ENCODE measurements around the gene BGN.

BGN gene

DNA sequence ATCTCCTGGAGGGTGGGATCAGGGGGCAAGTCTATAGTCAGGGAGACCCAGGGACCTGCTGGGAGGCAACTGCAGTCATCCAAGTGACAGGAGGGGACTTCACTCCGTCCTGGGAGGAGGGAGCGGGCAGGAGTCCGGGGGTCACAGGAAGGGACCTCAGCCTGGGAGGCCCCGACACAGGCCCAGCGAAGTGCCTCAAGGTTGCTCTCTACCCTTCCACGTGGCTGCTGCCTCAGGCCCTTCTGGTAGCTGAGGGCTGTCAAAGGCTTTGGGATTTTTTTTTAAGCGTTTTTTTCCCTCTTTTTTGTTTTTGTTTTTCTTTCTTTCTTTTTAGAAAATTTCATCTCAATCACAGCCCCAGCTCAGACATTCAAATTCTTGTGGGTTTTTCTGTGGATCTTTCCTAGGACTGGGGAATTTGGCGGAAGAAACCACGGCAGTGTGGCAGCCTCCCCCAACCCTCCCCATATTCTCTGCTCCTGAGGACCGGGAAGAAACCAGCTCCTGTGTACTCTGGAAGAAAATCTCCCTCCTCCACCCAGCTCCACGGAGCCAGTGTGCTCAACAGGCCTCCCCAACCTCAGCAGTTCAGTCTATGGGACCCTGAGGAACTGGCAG is 23.0 kb upstream of the BGN start:
- TF ChIP-seq, protein P1, sequence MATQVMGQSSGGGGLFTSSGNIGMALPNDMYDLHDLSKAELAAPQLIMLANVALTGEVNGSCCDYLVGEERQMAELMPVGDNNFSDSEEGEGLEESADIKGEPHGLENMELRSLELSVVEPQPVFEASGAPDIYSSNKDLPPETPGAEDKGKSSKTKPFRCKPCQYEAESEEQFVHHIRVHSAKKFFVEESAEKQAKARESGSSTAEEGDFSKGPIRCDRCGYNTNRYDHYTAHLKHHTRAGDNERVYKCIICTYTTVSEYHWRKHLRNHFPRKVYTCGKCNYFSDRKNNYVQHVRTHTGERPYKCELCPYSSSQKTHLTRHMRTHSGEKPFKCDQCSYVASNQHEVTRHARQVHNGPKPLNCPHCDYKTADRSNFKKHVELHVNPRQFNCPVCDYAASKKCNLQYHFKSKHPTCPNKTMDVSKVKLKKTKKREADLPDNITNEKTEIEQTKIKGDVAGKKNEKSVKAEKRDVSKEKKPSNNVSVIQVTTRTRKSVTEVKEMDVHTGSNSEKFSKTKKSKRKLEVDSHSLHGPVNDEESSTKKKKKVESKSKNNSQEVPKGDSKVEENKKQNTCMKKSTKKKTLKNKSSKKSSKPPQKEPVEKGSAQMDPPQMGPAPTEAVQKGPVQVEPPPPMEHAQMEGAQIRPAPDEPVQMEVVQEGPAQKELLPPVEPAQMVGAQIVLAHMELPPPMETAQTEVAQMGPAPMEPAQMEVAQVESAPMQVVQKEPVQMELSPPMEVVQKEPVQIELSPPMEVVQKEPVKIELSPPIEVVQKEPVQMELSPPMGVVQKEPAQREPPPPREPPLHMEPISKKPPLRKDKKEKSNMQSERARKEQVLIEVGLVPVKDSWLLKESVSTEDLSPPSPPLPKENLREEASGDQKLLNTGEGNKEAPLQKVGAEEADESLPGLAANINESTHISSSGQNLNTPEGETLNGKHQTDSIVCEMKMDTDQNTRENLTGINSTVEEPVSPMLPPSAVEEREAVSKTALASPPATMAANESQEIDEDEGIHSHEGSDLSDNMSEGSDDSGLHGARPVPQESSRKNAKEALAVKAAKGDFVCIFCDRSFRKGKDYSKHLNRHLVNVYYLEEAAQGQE (IDR thresholded peaks at IDR 0.05; ENCODE audit: low read depth), result no peak
- no peak for TF ChIP-seq CREB1 (IDR thresholded peaks at IDR 0.05; ENCODE audit: low read depth)
- no peak for TF ChIP-seq TCF12 (IDR thresholded peaks at IDR 0.05; ENCODE audit: low read depth)
- no peak for TF ChIP-seq YY1 (IDR thresholded peaks at IDR 0.05; ENCODE audit: low read depth)
- TF ChIP-seq CEBPB (IDR thresholded peaks at IDR 0.05), result no peak
- no peak for TF ChIP-seq RAD21 (IDR thresholded peaks at IDR 0.05; ENCODE audit: low read depth)
- TF ChIP-seq MAX (IDR thresholded peaks at IDR 0.05), result no peak
- TF ChIP-seq EP300 (IDR thresholded peaks at IDR 0.05; ENCODE audit: borderline replicate concordance), result no peak
- no peak for TF ChIP-seq TEAD4 (IDR thresholded peaks at IDR 0.05)
- no peak for TF ChIP-seq USF1 (IDR thresholded peaks at IDR 0.05)
- TF ChIP-seq FOXM1 (IDR thresholded peaks at IDR 0.05; ENCODE audit: borderline replicate concordance, low read depth), result no peak
- TF ChIP-seq TAF1 (IDR thresholded peaks at IDR 0.05; ENCODE audit: low read depth), result no peak
- no peak for TF ChIP-seq ZBTB7A (IDR thresholded peaks at IDR 0.05; ENCODE audit: low read depth)
- no peak for TF ChIP-seq NFIC (IDR thresholded peaks at IDR 0.05)
- TF ChIP-seq EGR1 (IDR thresholded peaks at IDR 0.05), result no peak

DNA sequence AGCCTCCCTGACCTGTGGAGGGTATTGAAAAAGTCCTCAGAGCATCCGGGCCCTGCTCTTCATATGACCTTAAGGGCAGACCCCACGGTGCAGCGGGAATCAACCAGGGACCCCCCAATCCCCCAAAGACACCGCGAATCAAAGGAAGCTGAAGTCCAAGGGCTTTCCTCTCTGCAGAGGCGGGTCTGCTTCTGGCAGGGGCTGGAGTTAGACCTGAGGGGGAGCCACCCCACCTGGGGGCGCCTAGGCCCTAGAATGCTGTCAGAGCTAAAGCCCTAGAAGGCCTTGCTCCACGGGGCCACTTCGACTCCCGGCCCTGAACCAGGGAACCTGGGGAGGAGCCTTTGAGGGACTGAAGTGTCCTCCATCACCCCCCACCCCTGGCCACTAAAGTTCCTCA is 21.7 kb upstream of the BGN start:
- no peak for TF ChIP-seq TCF12 (IDR thresholded peaks at IDR 0.05; ENCODE audit: low read depth)
- no peak for TF ChIP-seq TAF1 (IDR thresholded peaks at IDR 0.05; ENCODE audit: low read depth)
- TF ChIP-seq CEBPB (IDR thresholded peaks at IDR 0.05), result no peak
- TF ChIP-seq, protein P1 (IDR thresholded peaks at IDR 0.05; ENCODE audit: low read depth), result no peak
- no peak for TF ChIP-seq FOXM1 (IDR thresholded peaks at IDR 0.05; ENCODE audit: borderline replicate concordance, low read depth)
- no peak for TF ChIP-seq NFIC (IDR thresholded peaks at IDR 0.05)
- TF ChIP-seq MAX (IDR thresholded peaks at IDR 0.05), result no peak
- TF ChIP-seq RAD21 (IDR thresholded peaks at IDR 0.05; ENCODE audit: low read depth), result no peak
- TF ChIP-seq YY1 (IDR thresholded peaks at IDR 0.05; ENCODE audit: low read depth), result no peak

- TF ChIP-seq CEBPB (IDR thresholded peaks at IDR 0.05) (no peak), CREB1 (IDR thresholded peaks at IDR 0.05; ENCODE audit: low read depth) (no peak), USF1 (IDR thresholded peaks at IDR 0.05) (no peak), MAX (IDR thresholded peaks at IDR 0.05) (no peak), RAD21 (IDR thresholded peaks at IDR 0.05; ENCODE audit: low read depth) (no peak), TEAD4 (IDR thresholded peaks at IDR 0.05) (no peak), ZBTB7A (IDR thresholded peaks at IDR 0.05; ENCODE audit: low read depth) (no peak), TCF12 (IDR thresholded peaks at IDR 0.05; ENCODE audit: low read depth) (no peak), FOXM1 (IDR thresholded peaks at IDR 0.05; ENCODE audit: borderline replicate concordance, low read depth) (no peak), EP300 (IDR thresholded peaks at IDR 0.05; ENCODE audit: borderline replicate concordance) (no peak), TAF1 (IDR thresholded peaks at IDR 0.05; ENCODE audit: low read depth) (no peak), YY1 (IDR thresholded peaks at IDR 0.05; ENCODE audit: low read depth) (no peak), NFIC (IDR thresholded peaks at IDR 0.05) (no peak)
- TF ChIP-seq, protein P1 (IDR thresholded peaks at IDR 0.05; ENCODE audit: low read depth), result no peak
Observed at GRCh38 chrX:153474266-153474665, 20.5 kb upstream of the BGN start.

GRCh38 chrX:153474718-153475117 is 20.1 kb upstream of the BGN start:
- peak; percentile 65; the same call in 1 of the 2 replicates for TF ChIP-seq MAX (IDR thresholded peaks at IDR 0.05)
- no peak for TF ChIP-seq YY1 (IDR thresholded peaks at IDR 0.05; ENCODE audit: low read depth)

All from Ishikawa (cell line).